Duodenal mucosa (tissue), 2 donors: ENCODE data around the gene HIVEP1.

Experiments used
- H3K27ac ChIP-seq: one replicate; pipeline ENCODE4 v1.7.0; 2013; ENCODE audit warnings: low read depth, low read length
- H3K27me3 ChIP-seq, 2 donors: one replicate each; pipeline ENCODE4 v1.7.0; 2013; ENCODE audit warnings: low read length in 2 of 2, control low read depth in 1 of 2; ENCODE audit not compliant: insufficient read depth in 2 of 2, control insufficient read depth in 1 of 2
- H3K36me3 ChIP-seq, 2 donors: one replicate each; pipeline ENCODE4 v1.7.0; 2013; ENCODE audit warnings: low read length in 2 of 2, control low read depth in 1 of 2; ENCODE audit not compliant: insufficient read depth in 2 of 2, control insufficient read depth in 1 of 2
- H3K4me1 ChIP-seq, 2 donors: one replicate each; pipeline ENCODE4 v1.7.0; 2013; ENCODE audit warnings: low read length in 2 of 2, control low read depth in 1 of 2; ENCODE audit not compliant: insufficient read depth in 2 of 2, control insufficient read depth in 1 of 2
- H3K4me3 ChIP-seq, 2 donors: one replicate each; pipeline ENCODE4 v1.7.0; 2013; ENCODE audit warnings: low read length in 2 of 2, low read depth in 1 of 2
- H3K9ac ChIP-seq, 2 donors: one replicate each; pipeline ENCODE4 v1.7.0; 2013; ENCODE audit warnings: low read length in 2 of 2, low read depth in 1 of 2
- H3K9me3 ChIP-seq, 2 donors: one replicate each; pipeline ENCODE4 v1.7.0; 2013; ENCODE audit warnings: low read length in 2 of 2, control low read depth in 1 of 2; ENCODE audit not compliant: control insufficient read depth in 1 of 2

The HIVEP1 gene

GRCh38 chr6:12064131-12064530 lies 52.0 kb downstream of the HIVEP1 start:
- H3K36me3 ChIP-seq: no peaks in the 10 kb centered on the region
- H3K9ac ChIP-seq: no peak overlapping the region
- H3K4me3 ChIP-seq: no peak overlapping the region
- no peak overlapping the region for H3K27ac ChIP-seq
- H3K9me3 ChIP-seq: no peaks in the 10 kb centered on the region
- no peaks in the 10 kb centered on the region for H3K27me3 ChIP-seq
- peaks cover 12 to 16% of the 10 kb centered on the region in 2 donors for H3K4me1 ChIP-seq

DNA sequence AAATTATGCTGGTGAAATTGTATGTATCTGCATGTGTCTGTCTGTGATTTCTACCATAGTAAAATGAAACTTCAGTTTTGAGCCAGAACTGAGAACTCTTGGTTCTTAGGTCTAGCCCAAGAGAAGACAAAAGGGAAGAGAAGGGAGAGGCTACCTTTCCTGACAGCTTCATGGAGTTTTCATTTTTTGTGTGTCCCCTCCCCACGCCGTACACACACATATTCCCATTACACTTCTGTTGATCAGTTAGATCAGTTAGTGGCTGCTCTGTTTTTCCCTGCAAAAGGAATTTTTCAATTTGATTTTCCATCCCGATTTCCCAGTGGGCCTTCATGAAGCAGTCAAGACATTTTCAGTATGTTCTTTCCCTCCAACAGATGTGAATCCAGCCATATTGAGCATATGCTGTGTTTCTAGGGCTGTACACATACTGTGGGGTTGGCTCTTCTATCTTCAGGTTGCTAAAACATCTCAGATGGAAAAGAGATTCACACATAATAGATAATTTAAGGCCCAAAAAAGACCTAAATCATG lies 52.5 kb downstream of the HIVEP1 start:
- Histone ChIP-seq H3K27me3 (no peaks in the 10 kb centered on the region), H3K4me1 (peaks cover 12 to 16% of the 10 kb centered on the region in 2 donors)

GRCh38 chr6:12065321-12066140 lies 53.4 kb downstream of the HIVEP1 start:
- Histone ChIP-seq H3K9ac (no peak overlapping the region), H3K27me3 (no peaks in the 10 kb centered on the region), H3K9me3 (no peaks in the 10 kb centered on the region), H3K4me3 (no peak overlapping the region), H3K36me3 (no peaks in the 10 kb centered on the region), H3K27ac (no peak overlapping the region), H3K4me1 (peaks cover 10 to 14% of the 10 kb centered on the region in 2 donors)

More for the DNA sequence above, 52.5 kb downstream of the HIVEP1 start:
- H3K9me3 ChIP-seq: no peaks in the 10 kb centered on the region
- H3K9ac ChIP-seq: no peak overlapping the region
- H3K27ac ChIP-seq: no peak overlapping the region
- no peak overlapping the region for H3K4me3 ChIP-seq
- H3K36me3 ChIP-seq: no peaks in the 10 kb centered on the region

GRCh38 chr6:12066297-12066696 lies 54.2 kb downstream of the HIVEP1 start:
- peaks cover 3 to 6% of the 10 kb centered on the region in 2 donors for H3K4me1 ChIP-seq
- no peaks in the 10 kb centered on the region for H3K27me3 ChIP-seq
- no peaks in the 10 kb centered on the region for H3K36me3 ChIP-seq
- no peak overlapping the region for H3K4me3 ChIP-seq
- no peak overlapping the region for H3K9ac ChIP-seq
- no peak overlapping the region for H3K27ac ChIP-seq
- no peaks in the 10 kb centered on the region for H3K9me3 ChIP-seq

DNA sequence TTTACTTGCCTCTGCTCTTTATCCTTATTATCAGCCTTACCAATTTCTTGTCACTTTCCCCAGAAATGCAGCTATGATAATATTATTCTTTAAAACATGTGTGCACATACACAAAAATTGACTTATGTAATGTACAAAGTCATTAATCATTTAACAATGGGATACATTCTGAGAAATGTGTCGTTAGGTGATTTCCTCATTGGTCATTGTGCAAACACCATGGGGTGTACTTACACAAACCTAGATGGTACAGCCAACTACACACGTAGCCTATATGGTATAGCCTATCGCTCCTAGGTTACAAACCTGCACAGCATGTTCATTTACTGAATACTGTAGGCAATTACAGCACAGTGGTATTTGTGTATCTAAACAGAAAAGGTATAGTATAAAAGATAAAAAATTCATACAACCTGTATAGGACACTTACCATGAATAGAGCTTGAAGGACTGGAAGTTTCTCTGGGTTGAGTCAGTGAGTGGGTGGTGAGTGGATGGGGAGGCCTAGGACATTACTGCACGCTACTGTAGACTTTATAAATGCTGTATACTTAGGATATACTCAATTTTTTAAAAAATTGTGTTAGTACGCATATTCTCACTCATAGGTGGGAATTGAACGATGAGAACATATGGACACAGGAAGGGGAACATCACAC lies 56.9 kb downstream of the HIVEP1 start:
- H3K36me3 ChIP-seq: no peaks in the 10 kb centered on the region
- H3K27ac ChIP-seq: no peak overlapping the region
- no peak overlapping the region for H3K4me3 ChIP-seq
- H3K9ac ChIP-seq: no peak overlapping the region
- H3K9me3 ChIP-seq: no peaks in the 10 kb centered on the region
- peaks cover 3 to 8% of the 10 kb centered on the region in 2 donors for H3K4me1 ChIP-seq
- no peaks in the 10 kb centered on the region for H3K27me3 ChIP-seq

GRCh38 chr6:12069891-12070529 lies 57.9 kb downstream of the HIVEP1 start:
- no peak overlapping the region for H3K27ac ChIP-seq
- H3K9ac ChIP-seq: no peak overlapping the region
- no peak overlapping the region for H3K4me3 ChIP-seq
- H3K27me3 ChIP-seq: no peaks in the 10 kb centered on the region
- H3K36me3 ChIP-seq: no peaks in the 10 kb centered on the region
- H3K4me1 ChIP-seq: peaks cover 3 to 10% of the 10 kb centered on the region in 2 donors
- H3K9me3 ChIP-seq: no peaks in the 10 kb centered on the region

DNA sequence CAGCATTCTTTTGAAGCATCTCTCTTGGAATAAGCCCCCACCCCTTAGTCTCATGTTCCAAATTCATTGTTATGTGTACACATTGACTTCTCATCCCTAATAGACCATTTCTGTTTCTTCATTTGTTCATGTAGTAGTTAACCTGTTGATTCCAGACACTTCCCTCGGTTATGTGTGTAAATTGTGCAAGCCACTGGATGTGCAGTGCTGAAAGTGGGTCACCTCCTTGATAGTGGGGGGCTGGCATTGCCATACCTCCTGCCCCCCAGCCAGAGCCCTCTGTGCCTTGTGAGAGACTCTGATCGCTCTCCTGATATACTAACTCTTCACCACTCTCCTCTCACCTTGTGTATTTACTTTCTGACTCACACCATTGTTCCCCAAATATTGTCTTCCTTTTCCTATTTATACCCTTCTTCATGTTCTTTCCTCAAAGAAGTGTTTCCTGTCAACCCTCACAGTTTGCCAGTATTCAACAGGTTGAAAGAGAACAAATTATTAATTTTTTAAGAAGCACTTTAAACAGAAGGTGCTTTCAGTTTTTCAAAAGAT lies 59.0 kb downstream of the HIVEP1 start:
- H3K27ac ChIP-seq: no peak overlapping the region
- H3K9me3 ChIP-seq: no peaks in the 10 kb centered on the region
- no peak overlapping the region for H3K4me3 ChIP-seq
- H3K9ac ChIP-seq: no peak overlapping the region
- no peaks in the 10 kb centered on the region for H3K36me3 ChIP-seq
- no peaks in the 10 kb centered on the region for H3K27me3 ChIP-seq
- H3K4me1 ChIP-seq: peaks cover 0 to 8% of the 10 kb centered on the region in 2 donors

- H3K27ac ChIP-seq: no peak overlapping the region
- H3K9me3 ChIP-seq: no peaks in the 10 kb centered on the region
- no peaks in the 10 kb centered on the region for H3K36me3 ChIP-seq
- no peaks in the 10 kb centered on the region for H3K27me3 ChIP-seq
- peaks cover 0 to 8% of the 10 kb centered on the region in 2 donors for H3K4me1 ChIP-seq
- H3K9ac ChIP-seq: no peak overlapping the region
- no peak overlapping the region for H3K4me3 ChIP-seq
Observed at GRCh38 chr6:12075067-12075563, 63.0 kb downstream of the HIVEP1 start.

GRCh38 chr6:12077021-12077710 lies 65.1 kb downstream of the HIVEP1 start:
- Histone ChIP-seq H3K36me3 (no peaks in the 10 kb centered on the region), H3K9me3 (no peaks in the 10 kb centered on the region), H3K4me3 (no peak overlapping the region), H3K27ac (no peak overlapping the region), H3K9ac (no peak overlapping the region), H3K4me1 (peaks cover 0 to 8% of the 10 kb centered on the region in 2 donors), H3K27me3 (no peaks in the 10 kb centered on the region)
